Right cardiac atrium (tissue), 5 donors: ENCODE measurements around the gene WWOX. TPM values are rescaled to one million over a fixed set of nuclear protein-coding genes. Genes with fewer than 3 reads are reported as not detected.

Experiments
- ATAC-seq, 2 donors: fragments of 200-7000 bp; cut with Tn5 transposase; one replicate each; pipeline versions ENCODE4 v1.8.0 to v1.9.1; 2020; ENCODE audit warnings: moderate library complexity in 2 of 2, mild to moderate bottlenecking in 1 of 2
- DNase-seq, 3 donors: peaks; one replicate each; pipeline ENCODE4 v3.0.0-alpha.2; 2020
- H3K27ac ChIP-seq: one replicate; pipeline ENCODE4 v1.5.1; 2013; ENCODE audit warnings: mild to moderate bottlenecking, low read length, control low read depth, moderate library complexity
- H3K27me3 ChIP-seq: one replicate; pipeline ENCODE4 v1.6.1; 2013; ENCODE audit not compliant: control insufficient read depth, insufficient read depth
- H3K4me1 ChIP-seq: one replicate; pipeline ENCODE4 v1.6.1; 2013; ENCODE audit warnings: low read length; ENCODE audit not compliant: control insufficient read depth, insufficient read depth
- H3K4me3 ChIP-seq: one replicate; pipeline ENCODE4 v1.5.1; 2013; ENCODE audit warnings: low read length, control low read depth
- H3K9me3 ChIP-seq: one replicate; pipeline ENCODE4 v1.6.1; 2013; ENCODE audit warnings: low read length; ENCODE audit not compliant: control insufficient read depth
- WGBS: extraction: QIAGEN DNeasy Blood & Tissue Kit; methylation state at CpG from one replicate; pipeline ENCODE4 v1.1.7; 2013; 5-methylcytosine and 5-hydroxymethylcytosine counted together
- intact Hi-C, 4 donors: fragments of 100-400 bp; cut with DNase I; formaldehyde crosslinking; loops; one replicate each; pipeline versions ENCODE4 v1.11.0 to v1.14.0; 2022 to 2023
- polyA plus RNA-seq: library from polyadenylated mRNA; stranded (reverse); fragments of 200-250 nt; gene quantifications from one replicate; pipeline ENCODE4 v1.2.3, GENCODE V29; 2013
- total RNA-seq, 4 donors: library from RNA; stranded (reverse); fragmentation: NEBNext Ultra II Directional; extraction: Animal tissue kit (Norgen Biotek cat#: 25700); gene quantifications; one replicate each; pipeline ENCODE4 v1.2.1, GENCODE V29; 2021
- donor health status: healthy with polysubstance abuse.
- donor health status: DM: no; HTN: yes; CAD: no.
- donor health status: DM: no; HTN: no; CAD: no.
- donor health status: DM: no; HTN: yes; CAD: no; lungs with severe emphysema.
- donor health status: DM: yes; HTN: yes; CAD: no.

The WWOX gene
- total and polyA plus RNA-seq, 5 donors, result 6.0 to 14.9 (median 13.1) TPM

DNA sequence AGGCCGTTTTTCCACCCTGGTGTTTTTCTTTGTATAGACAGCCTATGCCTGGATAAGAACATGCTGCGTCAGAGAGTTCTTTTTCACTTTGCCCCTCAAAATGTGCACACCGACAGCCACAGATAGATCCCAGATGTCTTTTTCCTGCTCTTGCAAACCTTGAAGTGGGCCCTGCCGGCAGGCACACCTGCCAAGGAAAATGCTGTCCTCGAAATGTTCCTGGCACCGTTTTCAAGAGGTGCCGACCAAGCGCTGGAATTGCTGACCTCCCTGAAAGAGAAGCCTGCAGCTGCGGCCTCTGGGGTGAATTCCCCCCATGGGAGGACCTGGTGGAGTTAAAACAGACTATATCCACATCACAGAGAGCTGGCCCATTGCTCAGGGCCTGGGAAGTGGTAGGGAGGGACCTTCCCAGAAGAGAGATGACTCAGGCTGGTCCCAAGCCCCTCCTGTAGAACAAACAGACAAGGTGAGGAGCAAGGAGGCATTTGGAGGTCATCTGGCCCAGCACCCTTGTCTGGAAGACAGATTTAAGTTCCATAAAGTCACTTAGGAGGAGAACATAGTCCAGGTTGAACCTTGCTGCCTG lies 833.0 kb downstream of the WWOX start:
- intact Hi-C loops, result no loop called here
- no peak overlapping the region for H3K4me3 ChIP-seq
- no peaks in the 10 kb centered on the region for H3K4me1 ChIP-seq
- no peaks in the 10 kb centered on the region for H3K27me3 ChIP-seq
- H3K27ac ChIP-seq, result no peak overlapping the region
- 86% methylated on average over 9 of the region's 9 CpGs for WGBS
- DNase-seq, result no peak
- ATAC-seq, result no peak
- no peaks in the 10 kb centered on the region for H3K9me3 ChIP-seq

- 94% methylated on average over 3 of the region's 3 CpGs for WGBS
- intact Hi-C loops, result no loop called here
These were observed 836.6 kb downstream of the WWOX start for GRCh38 chr16:78936060-78936459.

GRCh38 chr16:78939597-78939996 lies 840.1 kb downstream of the WWOX start:
- DNase-seq, result no peak
- WGBS, result 76% methylated on average over 6 of the region's 6 CpGs
- no peak for ATAC-seq
- Histone ChIP-seq H3K4me1 (no peaks in the 10 kb centered on the region), H3K27ac (no peak overlapping the region), H3K4me3 (no peak overlapping the region), H3K27me3 (no peaks in the 10 kb centered on the region), H3K9me3 (no peaks in the 10 kb centered on the region)
- intact Hi-C loops, result no loop called here

More at GRCh38 chr16:78936060-78936459, 836.6 kb downstream of the WWOX start:
- ATAC-seq (no peak), DNase-seq (no peak)
- Histone ChIP-seq H3K27me3 (no peaks in the 10 kb centered on the region), H3K4me1 (no peaks in the 10 kb centered on the region), H3K9me3 (no peaks in the 10 kb centered on the region), H3K4me3 (no peak overlapping the region), H3K27ac (no peak overlapping the region)

GRCh38 chr16:78942625-78943245 lies 843.3 kb downstream of the WWOX start:
- Histone ChIP-seq H3K4me3 (no peak overlapping the region), H3K27ac (no peak overlapping the region), H3K27me3 (no peaks in the 10 kb centered on the region), H3K9me3 (no peaks in the 10 kb centered on the region), H3K4me1 (no peaks in the 10 kb centered on the region)
- intact Hi-C loops, result no loop called here
- 49% methylated on average over 8 of the region's 8 CpGs for WGBS
- no peak for DNase-seq
- no peak for ATAC-seq

GRCh38 chr16:78945336-78945735 lies 845.9 kb downstream of the WWOX start:
- no peaks in the 10 kb centered on the region for H3K27me3 ChIP-seq
- no peak overlapping the region for H3K4me3 ChIP-seq
- no peaks in the 10 kb centered on the region for H3K4me1 ChIP-seq
- no peaks in the 10 kb centered on the region for H3K9me3 ChIP-seq
- 73% methylated on average over 2 of the region's 2 CpGs for WGBS
- intact Hi-C loops, result no loop called here
- no peak for ATAC-seq
- H3K27ac ChIP-seq, result no peak overlapping the region
- DNase-seq, result no peak

DNA sequence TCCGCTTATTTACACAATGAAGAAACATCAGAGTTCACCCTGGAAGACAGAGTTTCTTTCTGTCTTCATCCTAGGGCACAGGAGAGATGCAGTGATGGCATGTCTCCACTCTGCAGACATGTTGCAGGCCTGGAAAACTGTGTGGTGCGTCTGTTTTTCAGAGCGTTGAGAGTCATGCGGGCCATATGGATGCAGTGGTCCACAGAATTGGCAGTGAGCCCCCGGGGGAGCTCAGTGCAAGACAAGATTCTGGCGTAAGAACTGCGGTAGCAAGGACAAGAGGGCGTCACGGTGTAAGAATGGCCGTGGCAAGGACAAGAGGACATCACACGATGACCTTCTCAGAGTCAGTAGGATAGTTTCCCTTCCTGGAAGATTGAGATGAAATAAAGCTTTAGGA lies 847.1 kb downstream of the WWOX start:
- no peak for ATAC-seq
- DNase-seq, result no peak
- Histone ChIP-seq H3K27me3 (no peaks in the 10 kb centered on the region), H3K4me3 (no peak overlapping the region), H3K27ac (no peak overlapping the region), H3K9me3 (no peaks in the 10 kb centered on the region), H3K4me1 (no peaks in the 10 kb centered on the region)
- intact Hi-C loops, result no loop called here
- 90% methylated on average over 11 of the region's 11 CpGs for WGBS

GRCh38 chr16:78950768-78951167 lies 851.3 kb downstream of the WWOX start:
- intact Hi-C loops, result no loop called here
- ATAC-seq (no peak), DNase-seq (no peak)
- Histone ChIP-seq H3K9me3 (no peaks in the 10 kb centered on the region), H3K4me3 (no peak overlapping the region), H3K27ac (no peak overlapping the region), H3K4me1 (peaks cover 3% of the 10 kb centered on the region), H3K27me3 (no peaks in the 10 kb centered on the region)
- WGBS, result 63% methylated on average over 3 of the region's 3 CpGs

DNA sequence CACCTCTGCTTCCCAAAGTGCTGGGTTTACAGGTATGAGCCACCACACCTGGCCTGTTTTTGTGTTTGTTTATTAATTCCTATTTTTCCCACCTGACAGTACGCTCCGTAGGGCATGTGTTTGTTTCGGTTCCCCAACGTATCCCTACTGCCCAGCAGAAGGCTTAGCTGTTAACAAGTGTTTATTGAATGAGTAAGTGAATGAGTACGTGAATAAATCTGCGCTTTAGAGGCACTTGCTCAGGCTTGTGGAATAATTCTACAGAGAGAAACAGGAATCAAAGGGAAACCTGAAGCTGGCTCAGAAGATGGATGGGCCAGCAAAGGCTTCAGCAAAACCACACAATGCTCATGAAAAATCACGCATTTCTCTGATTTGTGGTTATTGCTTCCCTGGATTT lies 853.2 kb downstream of the WWOX start:
- no peaks in the 10 kb centered on the region for H3K9me3 ChIP-seq
- peaks cover 3% of the 10 kb centered on the region for H3K4me1 ChIP-seq
- no peaks in the 10 kb centered on the region for H3K27me3 ChIP-seq
- 97% methylated on average over 7 of the region's 7 CpGs for WGBS
- H3K4me3 ChIP-seq, result no peak overlapping the region
- DNase-seq, result no peak
- intact Hi-C loops, result no loop called here
- no peak for ATAC-seq
- no peak overlapping the region for H3K27ac ChIP-seq

GRCh38 chr16:78953526-78953925 lies 854.1 kb downstream of the WWOX start:
- WGBS, result 87% methylated on average over 8 of the region's 8 CpGs
- DNase-seq (no peak), ATAC-seq (no peak)
- intact Hi-C loops, result no loop called here
- peaks cover 3% of the 10 kb centered on the region for H3K4me1 ChIP-seq
- H3K9me3 ChIP-seq, result no peaks in the 10 kb centered on the region
- H3K27me3 ChIP-seq, result no peaks in the 10 kb centered on the region
- no peak overlapping the region for H3K27ac ChIP-seq
- H3K4me3 ChIP-seq, result no peak overlapping the region

DNA sequence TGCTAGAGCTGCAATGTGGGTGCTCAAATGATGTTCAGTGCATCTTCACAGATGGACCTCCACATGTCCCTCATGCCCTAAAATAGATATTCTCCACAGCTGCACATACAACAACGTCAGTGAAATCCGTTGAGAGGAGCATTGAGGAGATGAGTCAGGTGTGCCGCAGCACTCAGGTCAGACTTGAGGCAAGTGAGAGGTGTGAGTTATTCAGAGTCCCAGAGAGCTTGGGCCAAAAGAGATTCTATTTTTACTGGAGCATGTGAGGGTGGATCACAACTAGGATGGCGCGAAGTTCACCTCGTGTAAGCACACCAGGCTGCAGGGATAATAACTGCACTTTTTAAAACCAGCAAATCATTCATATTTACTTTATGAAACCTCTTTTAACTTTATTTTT lies 855.8 kb downstream of the WWOX start:
- intact Hi-C loops, result no loop called here
- WGBS, result 73% methylated on average over 6 of the region's 6 CpGs
- Histone ChIP-seq H3K4me3 (no peak overlapping the region), H3K27me3 (no peaks in the 10 kb centered on the region), H3K4me1 (peaks cover 3% of the 10 kb centered on the region), H3K27ac (no peak overlapping the region), H3K9me3 (no peaks in the 10 kb centered on the region)
- no peak for DNase-seq
- ATAC-seq, result no peak

GRCh38 chr16:78956859-78957258 lies 857.4 kb downstream of the WWOX start:
- no peaks in the 10 kb centered on the region for H3K9me3 ChIP-seq
- no peak overlapping the region for H3K27ac ChIP-seq
- intact Hi-C loops, result no loop called here
- H3K27me3 ChIP-seq, result no peaks in the 10 kb centered on the region
- 85% methylated on average over 8 of the region's 8 CpGs for WGBS
- no peak overlapping the region for H3K4me3 ChIP-seq
- ATAC-seq (no peak), DNase-seq (no peak)
- peaks cover 3% of the 10 kb centered on the region for H3K4me1 ChIP-seq
